Lower lobe of right lung (tissue), 2 donors: ENCODE data around the gene FBXL13. TPM values are rescaled to one million over a fixed set of nuclear protein-coding genes. Genes with fewer than 3 reads are reported as not detected.
A peak's percentile ranks its signal among the peaks of the same experiment; 100 is the strongest.
"Not testable (repeated sequence)": the region's sequence is repeated elsewhere in the genome, so short reads cannot be mapped to it uniquely, and the experiment has no call there.

Source experiments
- ATAC-seq, 2 donors: fragments of 200-7000 bp; cut with Tn5 transposase; one replicate each; pipeline ENCODE4 v1.9.1; 2020 to 2022; ENCODE audit warnings: mild to moderate bottlenecking in 2 of 2, moderate library complexity in 2 of 2
- DNase-seq: peaks from one replicate; pipeline ENCODE4 v3.0.0-alpha.2; 2020
- H3K27ac ChIP-seq: fragments of 200-600 bp; one replicate; pipeline ENCODE4 v1.8.0; 2022
- H3K27me3 ChIP-seq: fragments of 200-600 bp; one replicate; pipeline ENCODE4 v1.8.0; 2022; ENCODE audit warnings: low read depth
- H3K36me3 ChIP-seq: fragments of 200-600 bp; one replicate; pipeline ENCODE4 v1.8.0; 2022; ENCODE audit warnings: mild to moderate bottlenecking
- H3K4me1 ChIP-seq: fragments of 200-600 bp; one replicate; pipeline ENCODE4 v1.8.0; 2022
- H3K4me3 ChIP-seq: fragments of 200-600 bp; one replicate; pipeline ENCODE4 v1.8.0; 2022; ENCODE audit warnings: mild to moderate bottlenecking
- H3K9me3 ChIP-seq: fragments of 200-600 bp; one replicate; pipeline ENCODE4 v1.8.0; 2022
- CTCF ChIP-seq: fragments of 200-600 bp; IDR thresholded peaks from one replicate; pipeline ENCODE4 v1.8.0; 2022; ENCODE audit warnings: antibody characterized with exemption, mild to moderate bottlenecking
- intact Hi-C: fragments of 100-400 bp; cut with DNase I; formaldehyde crosslinking; loops from one replicate; pipeline ENCODE4 v1.11.0; 2022
- total RNA-seq: library from RNA; stranded (reverse); fragmentation: NEBNext Ultra II Directional; extraction: Animal tissue kit (Norgen Biotek cat#: 25700); gene quantifications from one replicate; pipeline ENCODE4 v1.2.1, GENCODE V29; 2021
- donor health status: DM: no; HTN: yes; CAD: no; lungs with severe emphysema.

The FBXL13 gene
- total RNA-seq, 1 donor from 2014 or later: 3.4 TPM

GRCh38 chr7:103009466-103010185, 65.0 kb downstream of the FBXL13 start:
- no peak overlapping the region for H3K4me3 ChIP-seq
- TF ChIP-seq CTCF: no peak
- DNase-seq: no peak
- H3K27ac ChIP-seq: no peak overlapping the region
- H3K27me3 ChIP-seq: no peaks in the 10 kb centered on the region
- H3K36me3 ChIP-seq: no peaks in the 10 kb centered on the region
- H3K9me3 ChIP-seq: no peaks in the 10 kb centered on the region
- intact Hi-C loops: no loop called here
- peak in 1 of 2 donors; percentile 21 for ATAC-seq
- H3K4me1 ChIP-seq: no peaks in the 10 kb centered on the region

- no peak overlapping the region for H3K4me3 ChIP-seq
- H3K36me3 ChIP-seq: no peaks in the 10 kb centered on the region
- TF ChIP-seq CTCF: no peak
- H3K9me3 ChIP-seq: no peaks in the 10 kb centered on the region
- no peaks in the 10 kb centered on the region for H3K27me3 ChIP-seq
- intact Hi-C loops: no loop called here
- DNase-seq (no peak), ATAC-seq (no peak)
- H3K4me1 ChIP-seq: no peaks in the 10 kb centered on the region
- H3K27ac ChIP-seq: no peak overlapping the region
Measured at GRCh38 chr7:103003004-103003403, 71.6 kb downstream of the FBXL13 start.

GRCh38 chr7:103001210-103001609, 73.4 kb downstream of the FBXL13 start:
- intact Hi-C loops: no loop called here
- H3K36me3 ChIP-seq: no peaks in the 10 kb centered on the region
- H3K27me3 ChIP-seq: no peaks in the 10 kb centered on the region
- H3K27ac ChIP-seq: no peak overlapping the region
- H3K4me1 ChIP-seq: no peaks in the 10 kb centered on the region
- H3K9me3 ChIP-seq: no peaks in the 10 kb centered on the region
- no peak for ATAC-seq
- no peak overlapping the region for H3K4me3 ChIP-seq
- no peak for DNase-seq
- no peak for TF ChIP-seq CTCF

- no peak overlapping the region for H3K27ac ChIP-seq
- TF ChIP-seq CTCF: no peak
- H3K27me3 ChIP-seq: no peaks in the 10 kb centered on the region
Measured at GRCh38 chr7:102996957-102997356, 77.6 kb downstream of the FBXL13 start.

GRCh38 chr7:102995609-102996008, 79.0 kb downstream of the FBXL13 start:
- DNase-seq, H3K9me3 ChIP-seq, ATAC-seq, H3K27me3 ChIP-seq, H3K27ac ChIP-seq, H3K4me3 ChIP-seq, H3K36me3 ChIP-seq, intact Hi-C loops: not testable (repeated sequence)
- H3K4me1 ChIP-seq: peaks cover 28% of the 10 kb centered on the region

More at GRCh38 chr7:102996957-102997356, 77.6 kb downstream of the FBXL13 start:
- no peaks in the 10 kb centered on the region for H3K36me3 ChIP-seq
- H3K4me1 ChIP-seq: peaks cover 16% of the 10 kb centered on the region
- intact Hi-C loops: no loop called here
- H3K4me3 ChIP-seq: no peak overlapping the region
- no peaks in the 10 kb centered on the region for H3K9me3 ChIP-seq
- no peak for ATAC-seq
- no peak for DNase-seq

- peaks cover 32% of the 10 kb centered on the region for H3K4me1 ChIP-seq
- intact Hi-C loops: no loop called here
- no peaks in the 10 kb centered on the region for H3K9me3 ChIP-seq
- no peaks in the 10 kb centered on the region for H3K27me3 ChIP-seq
- TF ChIP-seq CTCF: no peak
- no peak for ATAC-seq
- H3K4me3 ChIP-seq: no peak overlapping the region
- H3K27ac ChIP-seq: no peak overlapping the region
- no peak for DNase-seq
- no peaks in the 10 kb centered on the region for H3K36me3 ChIP-seq
Measured at GRCh38 chr7:102994567-102994966, 80.0 kb downstream of the FBXL13 start.
